ENCODE data around the gene DIPK1B. TPM values are rescaled to one million over a fixed set of nuclear protein-coding genes. Genes with fewer than 3 reads are reported as not detected.
A peak's percentile ranks its signal among the peaks of the same experiment; 100 is the strongest.

The DIPK1B gene
- total RNA-seq, 1 experiment from 2014 or later = 26.3 TPM

DNA sequence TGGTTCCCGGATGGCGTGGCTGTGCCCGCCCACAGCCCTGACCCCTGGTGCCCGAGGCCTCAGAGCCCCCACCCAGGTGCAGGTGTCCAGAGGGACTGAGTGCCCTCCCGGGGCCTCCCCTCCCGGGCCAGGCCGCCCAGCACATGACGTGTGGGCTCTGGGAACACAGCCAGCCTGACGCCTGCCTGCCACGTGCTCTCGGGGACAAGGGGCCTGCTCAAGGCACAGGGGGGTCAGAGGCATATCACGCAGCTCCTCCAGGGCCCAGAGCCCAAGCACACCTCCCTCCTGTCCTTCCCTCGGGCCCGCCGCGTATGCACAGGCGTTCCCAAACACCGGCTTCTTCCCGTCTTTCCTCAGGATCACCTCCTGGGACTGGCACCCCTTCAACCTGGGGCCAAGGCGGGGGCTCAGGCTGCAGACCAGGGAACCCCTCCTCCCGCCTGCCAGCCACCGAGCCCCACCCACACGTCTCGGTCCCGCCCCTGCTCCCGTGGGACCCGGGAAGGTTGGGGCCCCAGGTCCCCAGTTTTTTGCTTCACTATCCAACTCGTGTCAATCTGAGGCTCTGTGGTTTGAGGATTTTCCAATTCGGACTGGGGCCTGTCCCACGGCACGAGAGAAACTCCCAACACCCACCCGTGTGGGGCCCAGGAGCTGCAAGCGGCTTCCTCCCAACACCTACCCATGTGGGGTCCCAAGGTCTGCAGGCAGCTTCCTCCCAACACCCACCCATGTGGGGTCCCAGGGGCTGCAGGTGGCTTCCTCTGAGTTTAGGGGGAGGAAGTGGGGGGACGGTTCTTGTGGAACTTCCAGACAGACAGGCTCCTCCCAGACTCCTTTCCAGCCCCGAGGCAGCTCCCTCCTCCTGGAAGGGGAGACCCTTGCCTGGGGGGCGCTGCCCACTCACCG, 28.9 kb downstream of the DIPK1B start:
- no peaks in the 10 kb centered on the region for H3K9me2 ChIP-seq (replicated peaks; ENCODE audit: low read length)
- no peak overlapping the region for H2AFZ ChIP-seq (ENCODE audit: low read length)
- ChIA-PET POLR2A (ENCODE audit: unreplicated experiment) (no interaction called here), CTCF (no interaction called here)
- H4K20me1 ChIP-seq (ENCODE audit: low read length) = no peaks in the 10 kb centered on the region
- H3K4me3 ChIP-seq (ENCODE audit: low read length) = no peak overlapping the region
- no peaks in the 10 kb centered on the region for H3K4me1 ChIP-seq (ENCODE audit: insufficient read depth, low read length)
- no peaks in the 10 kb centered on the region for H3K9me3 ChIP-seq (ENCODE audit: low read length)
- intact Hi-C loops (cut with micrococcal nuclease) = no loop called here
- no peaks in the 10 kb centered on the region for H3K36me3 ChIP-seq (ENCODE audit: low read depth, low read length)
- H3K79me2 ChIP-seq (ENCODE audit: low read length) = no peaks in the 10 kb centered on the region
- DNase-seq = no peak
- H3K27ac ChIP-seq (ENCODE audit: low read length) = no peak overlapping the region
- H3K9ac ChIP-seq (ENCODE audit: low read length) = no peak overlapping the region
- no TSS peak for BruUV-seq (replicated peaks)
- ATAC-seq = no peak
- H3K4me2 ChIP-seq (ENCODE audit: low read length) = no peak overlapping the region
- H3F3A ChIP-seq (ENCODE audit: low read length, unreplicated experiment) = no peaks in the 10 kb centered on the region
- TF ChIP-seq EZH2 (IDR thresholded peaks at IDR 0.05; ENCODE audit: low read length, unreplicated experiment) = no peak
- TF ChIP-seq, protein P1, sequence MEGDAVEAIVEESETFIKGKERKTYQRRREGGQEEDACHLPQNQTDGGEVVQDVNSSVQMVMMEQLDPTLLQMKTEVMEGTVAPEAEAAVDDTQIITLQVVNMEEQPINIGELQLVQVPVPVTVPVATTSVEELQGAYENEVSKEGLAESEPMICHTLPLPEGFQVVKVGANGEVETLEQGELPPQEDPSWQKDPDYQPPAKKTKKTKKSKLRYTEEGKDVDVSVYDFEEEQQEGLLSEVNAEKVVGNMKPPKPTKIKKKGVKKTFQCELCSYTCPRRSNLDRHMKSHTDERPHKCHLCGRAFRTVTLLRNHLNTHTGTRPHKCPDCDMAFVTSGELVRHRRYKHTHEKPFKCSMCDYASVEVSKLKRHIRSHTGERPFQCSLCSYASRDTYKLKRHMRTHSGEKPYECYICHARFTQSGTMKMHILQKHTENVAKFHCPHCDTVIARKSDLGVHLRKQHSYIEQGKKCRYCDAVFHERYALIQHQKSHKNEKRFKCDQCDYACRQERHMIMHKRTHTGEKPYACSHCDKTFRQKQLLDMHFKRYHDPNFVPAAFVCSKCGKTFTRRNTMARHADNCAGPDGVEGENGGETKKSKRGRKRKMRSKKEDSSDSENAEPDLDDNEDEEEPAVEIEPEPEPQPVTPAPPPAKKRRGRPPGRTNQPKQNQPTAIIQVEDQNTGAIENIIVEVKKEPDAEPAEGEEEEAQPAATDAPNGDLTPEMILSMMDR (conservative IDR thresholded peaks at IDR 0.05; ENCODE audit: low read depth, low read length) = no peak
- TF ChIP-seq EZH2phosphoT487 (IDR thresholded peaks at IDR 0.05; ENCODE audit: borderline replicate concordance, low read length) = no peak
- peaks cover 18% of the 10 kb centered on the region for H3K27me3 ChIP-seq (ENCODE audit: low read length)

DNA sequence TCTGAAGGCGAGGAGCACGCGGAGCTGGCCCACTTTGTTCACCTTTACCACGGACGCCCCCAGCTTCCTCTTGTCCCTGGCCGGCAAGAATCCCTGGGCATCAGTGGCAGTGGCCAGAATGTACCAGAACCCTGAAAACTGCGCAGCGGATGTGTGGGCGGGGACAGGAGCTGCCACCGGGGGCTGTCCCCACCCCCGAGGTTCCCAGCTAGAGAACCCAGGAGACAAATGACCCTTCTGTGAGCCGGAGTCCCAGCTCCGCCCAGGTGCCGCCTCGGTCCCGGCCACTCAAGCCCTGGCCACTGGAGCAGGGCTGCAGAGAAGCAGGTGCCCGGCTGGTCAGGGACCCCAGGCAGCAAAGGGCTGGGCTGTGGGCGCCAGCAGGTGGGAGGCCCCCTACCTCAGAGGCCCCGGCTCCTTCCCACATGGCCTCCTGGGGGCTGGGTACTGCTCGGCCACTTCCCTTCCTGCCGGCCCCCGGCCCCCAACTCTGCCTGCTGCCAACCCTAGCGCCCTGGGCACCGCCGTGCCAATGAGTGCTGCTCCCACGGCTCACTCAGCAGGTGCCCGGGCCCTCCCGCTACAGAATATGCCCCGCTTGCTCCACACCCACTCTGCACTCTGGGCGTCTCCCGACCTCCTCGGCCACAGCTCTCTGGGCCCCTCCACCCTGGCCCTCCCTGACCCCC, 29.7 kb downstream of the DIPK1B start:
- Histone ChIP-seq H4K20me1 (ENCODE audit: low read length) (no peaks in the 10 kb centered on the region), H3K4me1 (ENCODE audit: insufficient read depth, low read length) (no peaks in the 10 kb centered on the region), H3K9ac (ENCODE audit: low read length) (no peak overlapping the region), H3K4me2 (ENCODE audit: low read length) (peak overlapping the region; percentile 64), H2AFZ (ENCODE audit: low read length) (peak overlapping the region; percentile 48; the same call in 1 of the 2 replicates), H3K27ac (ENCODE audit: low read length) (no peak overlapping the region), H3K27me3 (ENCODE audit: low read length) (peaks cover 18% of the 10 kb centered on the region), H3K79me2 (ENCODE audit: low read length) (no peaks in the 10 kb centered on the region), H3K9me3 (ENCODE audit: low read length) (no peaks in the 10 kb centered on the region), H3F3A (ENCODE audit: low read length, unreplicated experiment) (no peaks in the 10 kb centered on the region), H3K4me3 (ENCODE audit: low read length) (no peak overlapping the region), H3K36me3 (ENCODE audit: low read depth, low read length) (no peaks in the 10 kb centered on the region), H3K9me2 (replicated peaks; ENCODE audit: low read length) (no peaks in the 10 kb centered on the region)
- no TSS peak for BruUV-seq (replicated peaks)
- DNase-seq (no peak), ATAC-seq (peak; percentile 52)
- TF ChIP-seq, protein P1 (conservative IDR thresholded peaks at IDR 0.05; ENCODE audit: low read depth, low read length) = no peak
- no peak for TF ChIP-seq EZH2phosphoT487 (IDR thresholded peaks at IDR 0.05; ENCODE audit: borderline replicate concordance, low read length)
- TF ChIP-seq EZH2 (IDR thresholded peaks at IDR 0.05; ENCODE audit: low read length, unreplicated experiment) = no peak
- ChIA-PET CTCF (interaction anchor here (0.6 kb wide), 1 partner anchor 13 kb away, joined by 3 read pairs; no protein-coding TSS in a partner anchor), POLR2A (ENCODE audit: unreplicated experiment) (no interaction called here)
- intact Hi-C loops (cut with micrococcal nuclease) = no loop called here
